GM18526 (cell line): Measurements from ENCODE around the gene TLE5.

Source experiments
- POLR2A ChIP-seq: IDR thresholded peaks from 3 replicates; pipeline ENCODE4 v1.6.1; 2011; ENCODE audit not compliant: insufficient read length; ENCODE audit errors: extremely low read depth

TLE5 gene

DNA sequence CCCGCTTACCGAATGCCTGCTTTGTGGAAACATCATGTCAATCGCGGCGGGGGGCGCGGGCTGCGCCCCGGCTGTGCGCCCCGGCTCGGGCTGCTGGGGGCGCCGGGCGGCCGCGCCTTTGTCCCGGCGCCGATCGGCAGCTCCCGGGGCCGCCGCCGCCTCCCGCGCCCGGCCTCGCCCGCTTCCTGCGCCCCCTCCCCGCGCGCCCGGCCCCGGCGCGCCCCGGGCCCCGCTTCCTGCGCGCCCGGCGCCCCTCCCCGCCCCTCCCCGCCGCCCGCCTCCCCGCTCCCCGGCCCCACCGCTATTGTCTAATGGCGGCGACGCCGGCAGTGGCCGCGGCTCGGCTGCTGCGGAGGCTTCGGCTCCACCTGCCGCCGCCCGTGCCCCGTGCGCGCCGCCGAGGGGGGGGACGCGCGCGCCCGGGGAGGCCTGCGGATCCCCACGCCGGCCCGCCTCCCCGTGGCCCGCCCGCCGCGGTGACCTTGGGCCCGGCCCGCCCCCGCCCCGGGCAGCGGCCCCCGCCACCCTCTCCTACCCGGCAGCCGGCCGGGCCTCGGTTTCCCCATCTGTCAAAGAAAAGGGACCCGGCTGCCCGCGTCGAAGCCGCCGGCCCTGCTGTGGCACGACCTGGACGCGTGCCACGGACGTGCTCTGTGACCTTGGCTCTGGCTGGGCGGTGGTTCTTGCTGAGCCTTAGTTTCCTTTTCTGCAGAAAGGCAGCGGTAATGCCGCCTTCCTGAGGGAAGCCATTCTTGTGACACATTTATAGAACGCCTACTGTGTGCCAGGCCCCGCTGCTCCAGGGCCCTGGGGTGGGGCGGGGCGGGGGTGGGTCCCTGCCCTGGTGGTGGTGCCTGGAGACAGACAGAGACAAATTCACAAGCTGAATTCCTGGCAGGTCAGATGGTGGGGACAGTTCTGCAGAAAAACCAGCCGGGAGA, at the start of gene TLE5:
Gene TLE5 (minus strand): TSS at position 331 of the 941 bp plus-strand sequence. CDS start 295 bp downstream, at position 36.
- peak; percentile 38 for TF ChIP-seq POLR2A

GRCh38 chr19:3111586-3112247, 49.4 kb upstream of the TLE5 start:
- TF ChIP-seq POLR2A = no peak

DNA sequence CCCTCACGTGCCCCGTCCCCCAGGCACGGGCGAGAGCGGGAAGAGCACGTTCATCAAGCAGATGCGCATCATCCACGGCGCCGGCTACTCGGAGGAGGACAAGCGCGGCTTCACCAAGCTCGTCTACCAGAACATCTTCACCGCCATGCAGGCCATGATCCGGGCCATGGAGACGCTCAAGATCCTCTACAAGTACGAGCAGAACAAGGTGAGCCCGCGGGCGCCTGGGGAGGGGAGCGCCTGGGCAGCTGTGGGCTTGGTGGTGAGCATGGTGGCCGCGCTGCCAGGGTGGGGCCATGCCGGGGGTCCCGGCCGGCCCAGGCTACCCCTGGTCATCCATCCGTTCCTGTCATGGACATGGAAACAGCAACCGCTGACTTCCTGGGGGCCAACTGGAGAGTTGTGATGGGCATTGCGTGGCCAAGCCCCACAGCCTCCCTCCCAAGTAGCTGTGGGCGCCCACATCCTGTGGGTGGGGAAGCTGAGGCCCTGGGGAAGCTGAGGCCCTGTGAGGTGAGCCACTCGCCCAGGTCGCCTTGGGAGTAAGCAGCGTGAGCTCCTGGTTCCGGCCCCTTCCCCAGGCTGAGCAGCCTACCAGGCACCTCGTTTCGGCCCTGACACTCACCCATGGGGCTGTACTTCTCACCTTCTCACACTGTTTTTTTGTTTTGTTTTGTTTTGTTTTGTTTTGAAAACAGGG, 48.0 kb upstream of the TLE5 start:
- no peak for TF ChIP-seq POLR2A

- TF ChIP-seq POLR2A = no peak
Observed at GRCh38 chr19:3109491-3109890, 47.2 kb upstream of the TLE5 start.

DNA sequence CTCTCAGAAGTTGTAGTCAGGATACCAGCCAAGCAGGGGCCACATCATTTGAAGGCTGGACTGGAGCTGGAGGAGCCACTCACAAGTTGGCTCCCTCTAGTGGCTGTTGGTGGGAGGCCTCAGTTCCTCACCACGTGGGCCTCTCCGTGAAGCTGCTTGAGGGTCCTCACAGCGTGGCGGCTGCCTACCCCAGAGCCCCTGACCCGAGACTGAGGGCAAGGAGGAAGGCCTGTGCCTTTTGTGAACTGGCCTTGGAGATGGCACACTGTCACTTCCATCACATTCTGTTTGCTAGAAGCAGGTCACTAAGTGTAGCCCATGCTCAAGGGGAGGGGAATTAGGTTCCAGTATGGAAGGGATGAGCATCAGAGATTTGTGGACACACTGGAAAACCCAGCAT, 46.5 kb upstream of the TLE5 start:
- no peak for TF ChIP-seq POLR2A

GRCh38 chr19:3107658-3108057, 45.4 kb upstream of the TLE5 start:
- no peak for TF ChIP-seq POLR2A

- no peak for TF ChIP-seq POLR2A
Observed at GRCh38 chr19:3106509-3107141, 44.3 kb upstream of the TLE5 start.

GRCh38 chr19:3105641-3106508, 43.6 kb upstream of the TLE5 start:
- no peak for TF ChIP-seq POLR2A

GRCh38 chr19:3104708-3104983, 42.4 kb upstream of the TLE5 start:
- TF ChIP-seq POLR2A = no peak

GRCh38 chr19:3102239-3103140, 40.2 kb upstream of the TLE5 start:
- TF ChIP-seq POLR2A = no peak

- TF ChIP-seq POLR2A = no peak
Observed at GRCh38 chr19:3100747-3101730, 38.7 kb upstream of the TLE5 start.

DNA sequence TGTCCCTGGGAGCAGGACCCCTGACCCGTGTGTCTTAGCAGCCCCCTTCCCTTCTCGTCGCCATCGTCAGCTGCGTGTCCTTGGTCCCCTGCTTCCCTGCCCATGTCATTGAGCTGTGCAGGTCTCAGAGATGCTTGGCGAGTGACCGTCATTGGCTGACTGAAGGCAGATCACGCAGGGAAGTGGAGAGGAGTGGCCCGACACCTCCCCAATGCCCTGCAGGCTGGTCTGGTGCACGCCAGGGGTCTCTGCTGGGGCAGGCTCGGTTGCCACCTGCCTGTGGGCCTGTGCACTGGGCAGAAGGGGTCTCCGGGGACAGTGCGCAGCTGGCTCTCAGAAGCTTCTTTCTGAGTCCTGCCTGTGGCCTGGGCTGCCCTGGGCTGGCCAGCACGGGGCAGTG, 38.0 kb upstream of the TLE5 start:
- TF ChIP-seq POLR2A = no peak

DNA sequence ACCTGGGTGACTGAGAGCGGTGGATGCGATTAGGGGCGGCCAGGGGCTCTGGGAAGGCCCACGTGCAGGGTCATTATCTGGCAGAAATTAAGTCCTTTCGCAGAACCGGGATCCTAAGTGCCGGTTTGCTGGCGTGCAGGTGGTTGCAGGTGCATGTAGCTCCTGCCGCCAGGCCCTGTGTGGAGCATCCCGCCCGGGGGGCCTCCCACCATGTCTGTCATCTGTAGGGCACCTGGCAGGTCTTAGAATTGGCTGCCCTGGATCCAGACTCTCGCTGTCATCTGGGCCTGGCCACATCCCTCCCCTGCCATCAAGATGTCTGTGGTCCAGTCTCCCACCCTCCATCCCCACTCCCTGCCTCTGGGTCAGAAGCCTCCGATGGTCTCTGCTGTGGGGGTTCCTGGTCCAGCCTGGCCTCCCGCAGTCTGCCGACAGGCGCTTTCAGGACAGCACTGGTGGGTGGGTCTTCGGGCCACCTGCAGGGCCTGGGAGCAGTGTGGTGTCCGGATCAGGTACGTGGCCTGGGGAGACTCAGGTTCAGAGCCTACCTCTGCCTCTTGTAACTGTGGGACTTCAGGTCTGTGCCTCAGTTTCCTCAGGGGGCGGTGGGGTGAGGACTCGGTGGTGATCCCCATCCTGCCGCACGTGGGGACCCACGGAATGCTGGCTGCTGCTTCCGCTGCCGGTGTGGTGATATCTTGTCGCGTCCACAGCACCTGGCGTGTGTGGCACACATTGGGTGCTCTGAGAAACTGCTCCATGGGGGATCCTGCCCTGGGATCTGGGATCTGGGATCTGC, 37.3 kb upstream of the TLE5 start:
- no peak for TF ChIP-seq POLR2A
